K562 (cell line): ENCODE results near the gene CDS1. TPM values are rescaled to one million over a fixed set of nuclear protein-coding genes. Genes with fewer than 3 reads are reported as not detected.
A peak's percentile ranks its signal among the peaks of the same experiment; 100 is the strongest.

Experiments
- GATAD2A ChIP-seq: fragments of 450-650 bp; IDR thresholded peaks from 2 replicates; pipeline ENCODE4 v1.6.1; 2017
- HEY1 ChIP-seq: fragments of 250-450 bp; sonication (Bioruptor Pico); IDR thresholded peaks from 2 replicates; pipeline ENCODE4 v1.5.0; 2020; ENCODE audit warnings: mild to moderate bottlenecking, moderate library complexity, borderline replicate concordance
- HLTF ChIP-seq: fragments of 450-650 bp; IDR thresholded peaks from 2 replicates; pipeline ENCODE4 v1.6.1; 2016
- IRF1 ChIP-seq: sonication (generic); formaldehyde crosslinking; IDR thresholded peaks from 2 replicates; pipeline ENCODE4 v1.8.0; 2022; ENCODE audit warnings: missing genetic modification reagents, mild to moderate bottlenecking, borderline replicate concordance
- MAZ ChIP-seq, 2 experiments: fragments of 450-650 bp in 1 of 2; sonication (generic) in 1 of 2; formaldehyde crosslinking; IDR thresholded peaks in 1 of 2; conservative IDR thresholded peaks in 1 of 2; 2 replicates each; pipeline versions ENCODE4 v1.4.0 to v1.5.0; 2020; ENCODE audit warnings: mild to moderate bottlenecking in 1 of 2, missing genetic modification reagents in 1 of 2
- NCOA1 ChIP-seq: fragments of 450-650 bp; IDR thresholded peaks from 2 replicates; pipeline ENCODE4 v1.6.1; 2016; ENCODE audit warnings: low read depth
- PBX2 ChIP-seq, 2 experiments: IDR thresholded peaks in 1 of 2; conservative IDR thresholded peaks in 1 of 2; 2 replicates each; pipeline ENCODE4 v1.6.1; 2016; ENCODE audit warnings: low read depth in 2 of 2, mild to moderate bottlenecking in 1 of 2, missing compliant biosample characterization in 1 of 2, missing genetic modification characterization in 1 of 2, moderate library complexity in 1 of 2
- RAD21 ChIP-seq, 2 experiments: fragments of 250-450 bp in 1 of 2; fragments of 450-650 bp in 1 of 2; sonication (Bioruptor Pico) in 1 of 2; formaldehyde crosslinking in 1 of 2; IDR thresholded peaks in 1 of 2; conservative IDR thresholded peaks in 1 of 2; 2 replicates each; pipeline versions ENCODE4 v1.4.0 to v1.8.0; 2020 to 2022; ENCODE audit warnings: mild to moderate bottlenecking in 2 of 2, moderate library complexity in 1 of 2
- REST ChIP-seq, 2 experiments: fragments of 450-650 bp; formaldehyde crosslinking in 1 of 2; IDR thresholded peaks; 2 replicates each; pipeline versions ENCODE4 v1.4.0 to v1.6.1; 2014 to 2020; ENCODE audit warnings: mild to moderate bottlenecking in 2 of 2, borderline replicate concordance in 1 of 2, low read depth in 1 of 2
- STAG1 ChIP-seq: sonication (generic); formaldehyde crosslinking; IDR thresholded peaks from 2 replicates; pipeline ENCODE4 v1.5.0; 2020; ENCODE audit warnings: missing genetic modification reagents, borderline replicate concordance
- polyA plus RNA-seq, 8 experiments: library from polyadenylated mRNA; depleted of rRNA in 4 of 8; stranded (reverse) in 5 of 8; unstranded in 3 of 8; fragments of >200 nt; fragmentation: Nextera tagmentation in 2 of 8; fragmentation: Illumina TruSeq in 1 of 8; extraction: Ambion mirVana in 2 of 8; extraction: Trizol in 1 of 8; gene quantifications; 2 replicates each; pipeline versions ENCODE4 v1.2.1 to v1.2.3, GENCODE V29; 2011 to 2014; ENCODE audit warnings: inconsistent platforms in 1 of 8, missing spikeins in 1 of 8
- total RNA-seq, 7 experiments: library from RNA; depleted of rRNA in 6 of 7; stranded (reverse); fragments of >200 nt in 6 of 7; fragmentation: Illumina TruSeq in 2 of 7; extraction: Trizol in 2 of 7; gene quantifications; 2 replicates each; pipeline versions ENCODE4 v1.2.1 to v1.2.3, GENCODE V29; 2011 to 2021; ENCODE audit warnings: low replicate concordance in 1 of 7
- TF ChIP-seq, protein P1 (sequence below), 3 experiments: IDR thresholded peaks in 2 of 3; conservative IDR thresholded peaks in 1 of 3; 2 replicates each; pipeline ENCODE4 v1.5.1; 2011 to 2012; ENCODE audit warnings: low read length in 3 of 3, mild to moderate bottlenecking in 3 of 3, control low read depth in 2 of 3, improper control_type of control experiment in 1 of 3, inconsistent platforms in 1 of 3, low read depth in 1 of 3, mixed read lengths in 1 of 3, moderate library complexity in 1 of 3; ENCODE audit not compliant: insufficient read depth in 2 of 3

CDS1 gene
- total and polyA plus RNA-seq, 9 of the 15 experiments (the other 6 are each of a cell fraction or from before 2014, with no cell fraction given) = 0.04 to 0.42 (median 0.15) TPM

- TF ChIP-seq, protein P1, sequence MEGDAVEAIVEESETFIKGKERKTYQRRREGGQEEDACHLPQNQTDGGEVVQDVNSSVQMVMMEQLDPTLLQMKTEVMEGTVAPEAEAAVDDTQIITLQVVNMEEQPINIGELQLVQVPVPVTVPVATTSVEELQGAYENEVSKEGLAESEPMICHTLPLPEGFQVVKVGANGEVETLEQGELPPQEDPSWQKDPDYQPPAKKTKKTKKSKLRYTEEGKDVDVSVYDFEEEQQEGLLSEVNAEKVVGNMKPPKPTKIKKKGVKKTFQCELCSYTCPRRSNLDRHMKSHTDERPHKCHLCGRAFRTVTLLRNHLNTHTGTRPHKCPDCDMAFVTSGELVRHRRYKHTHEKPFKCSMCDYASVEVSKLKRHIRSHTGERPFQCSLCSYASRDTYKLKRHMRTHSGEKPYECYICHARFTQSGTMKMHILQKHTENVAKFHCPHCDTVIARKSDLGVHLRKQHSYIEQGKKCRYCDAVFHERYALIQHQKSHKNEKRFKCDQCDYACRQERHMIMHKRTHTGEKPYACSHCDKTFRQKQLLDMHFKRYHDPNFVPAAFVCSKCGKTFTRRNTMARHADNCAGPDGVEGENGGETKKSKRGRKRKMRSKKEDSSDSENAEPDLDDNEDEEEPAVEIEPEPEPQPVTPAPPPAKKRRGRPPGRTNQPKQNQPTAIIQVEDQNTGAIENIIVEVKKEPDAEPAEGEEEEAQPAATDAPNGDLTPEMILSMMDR (IDR thresholded peaks at IDR 0.05 in 2 of 3, conservative IDR thresholded peaks at IDR 0.05 in 1 of 3; ENCODE audit: insufficient read depth in 2 of 3, low read depth in 1 of 3, low read length in 3 of 3) = peak; percentile 43 to 73 (median 61)
- no peak for TF ChIP-seq HEY1
- TF ChIP-seq STAG1 (CRISPR knock-in tag) = no peak
- TF ChIP-seq GATAD2A = no peak
- TF ChIP-seq NCOA1 = no peak
- no peak for TF ChIP-seq HLTF
- peak; percentile 58 to 73 for TF ChIP-seq RAD21 (CRISPR knock-in tag; conservative IDR thresholded peaks at IDR 0.05 in 1 of 2, IDR thresholded peaks at IDR 0.05 in 1 of 2)
- TF ChIP-seq IRF1 = no peak
- no peak for TF ChIP-seq PBX2 (CRISPR knock-in tag; IDR thresholded peaks at IDR 0.05; ENCODE audit: low read depth)
- 0 out of 2 replicates have a peak, but pooled peaks have one; percentile 12 for TF ChIP-seq PBX2 (tag; conservative IDR thresholded peaks at IDR 0.05; ENCODE audit: low read depth)
- peak; percentile 40; the same call in 1 of the 2 replicates for TF ChIP-seq REST (IDR thresholded peaks at IDR 0.05; ENCODE audit: borderline replicate concordance)
- TF ChIP-seq REST (CRISPR knock-in tag; IDR thresholded peaks at IDR 0.05; ENCODE audit: low read depth) = no peak
- peak in 1 of 2 experiments; percentile 22; a peak in 1 of 4 replicates for TF ChIP-seq MAZ (CRISPR knock-in tag; conservative IDR thresholded peaks at IDR 0.05 in 1 of 2, IDR thresholded peaks at IDR 0.05 in 1 of 2)
Measured at GRCh38 chr4:84578540-84579402, 4.2 kb upstream of the CDS1 start (continued).
